ENCODE results near the gene GLIS1.

GLIS1 gene

DNA sequence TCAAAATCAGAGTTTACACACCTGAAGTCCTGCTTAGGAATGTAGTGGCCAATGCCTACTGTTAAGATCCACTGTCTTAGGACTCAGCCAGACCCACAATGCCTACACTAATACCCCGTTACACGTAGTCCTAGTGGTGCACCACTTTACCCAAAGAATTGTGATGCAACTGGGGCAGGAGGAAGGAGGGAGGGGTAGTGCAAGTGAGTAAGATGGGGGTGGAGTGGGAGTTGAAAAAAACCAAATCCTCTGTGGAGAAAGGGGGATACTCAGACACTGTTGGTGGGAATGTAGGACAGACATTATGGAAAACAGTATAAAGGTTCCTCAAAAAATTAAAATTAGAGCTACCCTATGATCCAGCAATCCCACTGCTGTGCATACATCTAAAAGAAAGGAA lies 19.5 kb downstream of the GLIS1 start:
- no peak for DNase-seq (ENCODE audit: low read depth in 2 of 2, low spot score in 1 of 2)

DNA sequence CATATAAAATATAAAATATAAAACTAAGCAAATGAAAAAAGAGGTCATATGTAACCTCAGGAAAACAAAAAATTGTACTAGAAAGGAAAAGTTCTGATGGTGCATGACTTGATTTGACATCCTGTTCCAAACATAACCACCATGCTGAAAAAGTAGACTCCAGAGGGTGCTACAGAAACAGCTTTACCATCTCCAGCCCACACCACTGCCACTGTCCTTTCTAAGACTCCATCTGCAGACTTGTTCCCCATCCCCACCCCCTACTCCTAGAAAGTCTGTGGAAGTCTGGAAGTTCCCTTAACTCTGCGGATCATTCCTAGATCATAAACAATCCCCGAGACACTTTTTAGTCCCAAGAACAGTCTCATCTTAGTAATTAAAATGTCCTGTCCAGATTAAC lies 20.5 kb downstream of the GLIS1 start:
- no peak for DNase-seq (ENCODE audit: low read depth in 2 of 2, low spot score in 1 of 2)

DNA sequence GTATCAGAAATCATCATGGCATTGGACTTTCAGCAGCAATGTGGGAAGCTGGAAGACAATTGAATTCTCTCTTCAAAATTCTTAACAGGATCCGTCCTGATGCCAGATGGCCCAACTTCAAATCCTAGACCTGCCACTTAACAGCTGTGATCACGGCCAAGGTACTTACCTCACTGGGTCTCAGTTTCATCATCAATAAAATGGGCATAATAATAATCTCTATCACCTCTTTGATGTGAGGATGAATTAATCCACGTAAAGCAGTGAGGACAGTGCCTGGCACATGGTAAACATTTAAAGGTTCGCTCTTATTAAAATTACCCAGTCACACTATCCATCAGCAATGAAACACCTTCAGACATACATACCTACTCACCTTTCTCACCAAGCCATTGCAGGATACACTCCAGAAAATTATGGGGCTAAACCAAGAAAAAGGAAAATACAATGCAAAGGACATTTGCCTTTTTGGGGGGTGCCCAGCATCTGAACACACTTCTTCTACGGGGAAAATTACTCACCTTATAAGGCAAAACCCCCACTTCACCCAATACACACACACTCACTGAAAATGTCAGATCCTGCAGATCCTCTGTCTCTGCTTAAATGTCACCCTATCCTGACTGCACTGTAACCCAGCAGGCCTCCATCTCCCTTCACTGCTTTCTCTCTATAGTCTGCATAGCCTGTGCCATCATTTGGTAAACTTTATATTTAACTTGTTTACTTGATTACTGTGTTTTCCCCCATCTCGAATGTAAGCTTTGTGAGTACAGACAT lies 21.7 kb downstream of the GLIS1 start:
- no peak for DNase-seq (ENCODE audit: low read depth in 2 of 2, low spot score in 1 of 2)

DNA sequence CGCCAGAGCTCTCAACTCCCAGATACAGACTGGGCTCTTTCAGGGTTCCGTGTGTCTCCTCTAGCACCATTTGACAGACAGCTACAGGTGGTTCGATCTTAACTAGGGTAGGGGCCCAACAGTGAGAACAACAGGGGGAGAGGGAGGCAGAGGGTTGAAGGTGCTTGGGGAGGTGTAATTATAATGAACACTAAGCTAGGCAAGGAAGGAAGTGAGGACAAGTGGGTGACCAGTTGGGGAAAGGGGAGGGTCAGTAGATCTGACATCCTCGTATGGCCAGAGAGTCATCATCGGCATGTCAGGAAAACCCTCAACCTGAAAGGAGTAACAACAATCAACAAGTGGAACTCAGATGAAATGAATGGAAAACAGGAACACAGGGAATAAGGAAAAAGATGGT lies 22.8 kb downstream of the GLIS1 start:
- DNase-seq (ENCODE audit: low read depth in 2 of 2, low spot score in 1 of 2) = no peak

DNA sequence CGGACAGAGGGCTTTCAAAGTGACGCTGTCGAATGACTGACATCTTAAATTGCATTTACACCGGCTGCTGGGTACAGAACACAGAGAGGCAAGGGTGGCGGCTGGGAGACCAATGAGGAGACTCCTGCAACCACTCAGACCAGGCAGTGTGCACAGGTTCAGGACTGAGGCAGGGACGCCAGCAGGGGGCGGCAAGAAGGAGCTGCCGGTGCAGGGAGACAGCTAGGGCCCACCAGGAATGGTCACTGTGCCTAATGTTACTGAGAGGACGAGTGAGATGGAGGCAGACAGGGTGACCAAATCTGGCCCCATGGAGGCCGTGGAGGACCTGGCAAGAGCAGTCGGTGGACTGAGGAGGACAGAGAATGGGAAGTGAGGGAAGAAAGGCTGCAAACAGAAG lies 23.5 kb downstream of the GLIS1 start:
- no peak for DNase-seq (ENCODE audit: low read depth in 2 of 2, low spot score in 1 of 2)

DNA sequence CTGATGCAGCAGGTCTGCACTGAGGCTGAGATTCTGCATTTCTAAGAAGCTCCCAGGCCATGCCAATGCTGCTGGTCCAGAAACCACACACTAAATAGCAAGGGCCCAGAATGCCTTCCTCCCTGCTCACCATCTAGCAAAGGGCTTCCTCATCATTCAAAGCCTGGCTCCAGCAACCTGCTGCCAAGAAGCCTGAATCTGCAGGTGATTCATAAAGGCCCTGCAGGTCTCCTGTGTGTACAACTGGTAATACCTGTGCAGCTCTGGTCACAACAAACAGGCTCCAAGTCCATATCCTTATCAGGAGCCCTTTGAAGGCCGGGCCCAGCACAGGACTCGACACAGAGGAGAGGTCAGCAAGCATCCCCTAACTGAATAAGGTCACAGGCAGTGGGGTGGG lies 26.7 kb downstream of the GLIS1 start:
- DNase-seq (ENCODE audit: low read depth in 2 of 2, low spot score in 1 of 2) = no peak

DNA sequence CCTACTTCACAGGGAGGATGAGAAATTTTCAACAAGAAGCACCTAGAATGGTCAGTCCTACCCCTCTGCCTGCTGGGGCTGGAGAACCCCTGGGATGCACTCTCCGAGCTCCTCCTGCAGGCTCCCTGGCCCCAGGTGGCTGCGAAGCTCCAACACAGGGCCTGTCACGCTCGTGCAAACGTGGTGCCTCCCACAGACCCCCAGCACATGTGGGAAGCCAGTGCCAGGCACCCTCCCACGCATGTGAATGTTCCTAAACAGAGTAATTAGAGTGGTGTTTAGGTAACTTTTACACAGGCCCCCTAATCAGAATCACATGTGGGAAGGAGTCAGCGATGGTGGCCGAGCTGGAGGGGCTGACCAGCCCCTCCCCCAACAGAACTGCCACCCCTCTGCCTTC lies 28.4 kb downstream of the GLIS1 start:
- DNase-seq (ENCODE audit: low read depth in 2 of 2, low spot score in 1 of 2) = no peak

DNA sequence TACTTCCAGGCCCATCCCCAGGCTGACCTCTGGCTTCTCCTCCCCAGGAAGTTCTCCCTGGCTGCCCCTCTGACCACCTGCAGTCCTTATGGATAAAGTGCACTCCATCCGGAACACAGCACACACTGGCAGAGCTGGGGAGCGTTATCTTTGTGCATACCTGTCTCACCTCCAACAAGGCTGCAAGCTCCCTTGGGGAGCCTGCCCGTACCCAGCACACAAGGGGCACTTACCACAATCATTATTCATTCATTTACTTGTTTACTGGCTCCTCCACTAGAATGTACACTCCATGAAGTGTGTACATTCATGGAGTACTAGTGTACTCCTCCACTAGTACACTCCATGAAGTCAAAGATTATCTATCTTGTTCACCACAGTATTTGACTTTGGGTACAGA lies 30.3 kb downstream of the GLIS1 start:
- no peak for DNase-seq (ENCODE audit: low read depth in 2 of 2, low spot score in 1 of 2)

DNA sequence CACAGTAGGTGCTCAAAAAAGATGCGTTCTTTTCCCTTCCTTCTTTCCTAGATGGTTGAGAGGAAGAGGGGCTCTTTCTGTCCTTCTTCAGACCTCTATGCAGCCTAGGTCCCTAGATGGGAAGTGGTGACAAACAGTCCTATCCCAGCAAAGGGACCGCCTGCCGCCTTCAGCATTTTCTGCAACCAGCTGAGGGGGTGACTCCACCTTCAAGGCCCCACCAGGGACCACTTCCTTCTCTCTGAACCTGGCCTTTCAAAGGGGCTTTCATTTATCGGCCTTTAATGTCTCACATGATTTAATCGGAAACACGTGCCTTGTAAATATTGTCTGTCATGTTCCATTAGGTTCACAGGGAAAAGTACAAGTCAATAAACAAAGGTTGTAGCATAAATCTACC lies 32.6 kb downstream of the GLIS1 start:
- no peak for DNase-seq (ENCODE audit: low read depth in 2 of 2, low spot score in 1 of 2)

DNA sequence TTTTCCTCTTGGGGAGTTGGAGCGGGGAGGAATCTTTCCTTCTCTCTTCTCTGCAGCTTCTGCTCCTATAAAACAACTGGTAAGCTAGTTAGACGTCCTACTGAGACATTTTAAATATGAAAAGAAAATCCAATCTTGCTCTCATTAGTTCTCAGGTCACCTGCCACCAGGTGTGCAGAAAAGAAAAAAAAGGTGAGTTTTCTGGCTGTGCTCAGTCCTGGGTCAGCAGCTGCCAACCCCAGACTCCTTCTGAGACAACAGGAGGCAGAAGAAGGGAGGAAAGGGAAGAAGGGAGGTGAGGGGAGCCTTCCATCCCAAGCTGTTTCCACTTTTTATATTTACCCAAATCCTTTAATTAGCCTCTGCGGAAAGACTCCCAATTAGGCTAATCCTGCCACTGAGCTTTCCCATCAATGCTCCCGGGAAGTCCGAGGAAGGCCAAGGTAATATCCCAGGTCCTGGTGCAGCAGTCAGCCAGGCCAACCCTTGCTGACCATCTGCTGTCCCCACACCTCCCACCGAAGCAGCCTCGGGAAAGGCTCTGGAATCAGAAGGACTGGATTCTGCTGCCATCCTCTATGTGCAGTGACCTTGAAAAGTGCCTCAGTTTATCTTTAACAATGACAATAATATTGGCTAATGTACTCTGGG lies 33.4 kb downstream of the GLIS1 start:
- DNase-seq (ENCODE audit: low read depth in 2 of 2, low spot score in 1 of 2) = no peak

DNA sequence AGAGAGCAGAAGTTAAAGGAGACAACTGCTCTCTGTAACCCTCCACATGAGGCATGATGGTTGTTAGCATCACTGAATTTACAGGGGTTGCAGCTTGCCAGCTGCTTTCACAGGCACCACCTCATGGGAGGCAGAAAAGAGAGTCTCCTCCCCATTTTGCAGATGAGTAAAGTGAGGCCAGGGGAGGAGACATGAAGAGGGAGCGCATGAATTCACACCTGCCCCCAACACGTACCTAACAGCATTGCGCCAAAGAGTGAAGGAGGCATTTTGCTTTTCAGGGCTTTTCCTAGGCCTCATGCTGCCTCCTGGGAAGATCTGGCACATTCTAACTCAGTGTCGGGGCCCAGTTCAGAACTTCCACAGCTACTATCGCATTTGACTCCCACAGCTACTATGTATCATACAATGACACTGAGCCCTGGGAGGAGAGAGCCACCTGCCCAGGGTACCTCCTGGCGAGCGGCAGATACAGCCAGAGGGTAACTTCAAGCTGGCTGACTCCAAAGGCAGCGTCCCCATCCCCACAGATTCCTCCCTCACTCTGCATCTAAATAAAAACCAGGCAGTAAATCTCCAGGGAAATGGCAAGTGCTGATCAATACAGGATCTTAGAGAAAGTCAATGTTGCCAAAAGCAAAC lies 34.0 kb downstream of the GLIS1 start:
- no peak for DNase-seq (ENCODE audit: low read depth in 2 of 2, low spot score in 1 of 2)

DNA sequence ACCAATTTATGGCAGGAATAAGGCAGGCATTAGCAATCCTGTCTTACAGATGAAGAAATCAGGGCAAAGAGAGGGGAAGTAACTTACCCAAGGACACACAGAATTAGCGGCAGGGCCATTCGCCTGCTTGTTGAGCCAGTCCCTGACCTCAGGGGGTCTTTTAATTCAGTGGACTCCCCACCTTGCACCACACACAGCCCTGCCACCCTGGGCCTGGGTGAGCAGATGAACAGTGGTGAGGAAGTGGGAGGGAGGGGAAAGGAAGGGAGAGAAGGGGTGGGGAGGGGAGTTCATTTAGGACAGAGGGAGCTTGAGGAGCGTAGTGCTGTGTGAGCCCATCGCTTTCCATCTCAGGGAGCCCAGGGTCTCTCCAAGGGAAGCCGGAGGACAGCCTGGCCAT lies 34.7 kb downstream of the GLIS1 start:
- DNase-seq (ENCODE audit: low read depth in 2 of 2, low spot score in 1 of 2) = no peak

DNA sequence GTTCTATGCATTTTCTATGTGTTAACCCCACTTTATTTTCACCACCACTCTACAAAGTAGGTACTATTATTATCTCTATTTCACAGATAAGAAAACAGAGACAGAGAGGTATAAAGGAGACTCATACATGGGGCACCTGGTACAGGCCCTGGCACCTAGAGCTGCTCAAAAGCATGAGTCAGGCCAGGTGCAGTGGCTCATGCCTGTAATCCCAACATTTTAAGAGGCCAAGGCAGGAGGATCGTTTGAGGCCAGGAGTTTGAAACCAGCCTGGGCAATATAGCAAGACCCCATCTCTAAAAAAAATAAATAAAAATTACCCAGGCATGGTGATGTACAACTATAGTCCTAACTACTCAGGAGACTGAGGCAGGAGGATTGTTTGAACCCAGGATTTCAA lies 35.8 kb downstream of the GLIS1 start:
- no peak for DNase-seq (ENCODE audit: low read depth in 2 of 2, low spot score in 1 of 2)

DNA sequence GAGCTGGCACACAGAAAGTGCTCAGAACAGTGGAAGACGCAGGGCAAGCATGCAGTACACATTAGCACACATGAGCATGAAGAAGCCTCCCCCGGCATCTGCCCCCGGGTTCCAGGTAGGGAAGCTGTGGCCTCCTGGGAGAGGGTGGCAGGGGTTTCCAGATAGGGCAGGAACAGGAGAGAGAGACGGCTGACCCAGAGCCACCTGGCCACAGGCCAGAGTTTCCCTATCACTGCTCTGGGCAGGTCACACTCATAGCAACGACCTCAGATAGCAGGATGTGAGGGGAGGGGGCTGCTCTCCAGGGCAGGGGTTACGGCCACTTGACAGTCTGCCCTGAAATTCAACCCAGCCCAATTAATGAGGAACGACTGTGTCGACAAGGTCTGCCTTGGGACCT lies 36.6 kb downstream of the GLIS1 start:
- no peak for DNase-seq (ENCODE audit: low read depth in 2 of 2, low spot score in 1 of 2)

DNA sequence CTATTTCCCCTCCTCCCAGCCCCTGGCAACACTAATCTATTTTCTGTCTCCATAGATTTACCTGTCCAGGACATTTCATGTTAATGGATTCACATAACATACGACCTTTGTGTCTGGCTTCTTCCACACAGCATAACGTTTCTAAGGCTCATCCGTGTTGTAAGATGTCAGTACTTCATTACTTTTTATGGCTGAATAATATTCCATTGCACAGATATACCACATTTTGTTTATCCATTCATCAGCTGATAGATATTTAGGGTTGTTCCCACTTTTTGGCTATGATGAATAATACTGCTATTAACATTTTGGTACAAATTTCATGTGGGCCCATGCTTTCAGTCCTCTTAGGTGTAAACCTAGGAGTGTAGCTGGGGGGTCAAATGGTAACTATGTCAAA lies 38.2 kb downstream of the GLIS1 start:
- no peak for DNase-seq (ENCODE audit: low read depth in 2 of 2, low spot score in 1 of 2)

DNA sequence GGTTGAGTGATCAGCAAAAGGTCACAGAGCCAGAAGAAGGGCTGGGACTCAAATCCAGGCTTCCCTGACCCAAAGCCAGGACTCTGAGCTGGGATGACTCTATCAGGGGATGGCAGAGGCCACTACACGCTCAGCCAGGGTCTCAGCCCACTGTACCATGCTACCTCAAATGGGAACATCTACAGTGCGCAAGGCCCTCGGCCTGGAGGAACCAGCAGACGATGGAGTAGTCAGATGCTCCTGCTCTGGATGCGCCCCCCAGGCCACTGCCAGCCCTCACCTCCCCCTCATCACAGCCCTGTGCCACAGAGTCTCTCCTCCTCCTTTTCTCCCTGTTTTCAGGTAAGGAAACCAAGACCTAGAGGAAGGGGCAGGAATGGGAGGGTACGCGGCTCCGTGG lies 39.0 kb downstream of the GLIS1 start:
- DNase-seq (ENCODE audit: low read depth in 2 of 2, low spot score in 1 of 2) = no peak

DNA sequence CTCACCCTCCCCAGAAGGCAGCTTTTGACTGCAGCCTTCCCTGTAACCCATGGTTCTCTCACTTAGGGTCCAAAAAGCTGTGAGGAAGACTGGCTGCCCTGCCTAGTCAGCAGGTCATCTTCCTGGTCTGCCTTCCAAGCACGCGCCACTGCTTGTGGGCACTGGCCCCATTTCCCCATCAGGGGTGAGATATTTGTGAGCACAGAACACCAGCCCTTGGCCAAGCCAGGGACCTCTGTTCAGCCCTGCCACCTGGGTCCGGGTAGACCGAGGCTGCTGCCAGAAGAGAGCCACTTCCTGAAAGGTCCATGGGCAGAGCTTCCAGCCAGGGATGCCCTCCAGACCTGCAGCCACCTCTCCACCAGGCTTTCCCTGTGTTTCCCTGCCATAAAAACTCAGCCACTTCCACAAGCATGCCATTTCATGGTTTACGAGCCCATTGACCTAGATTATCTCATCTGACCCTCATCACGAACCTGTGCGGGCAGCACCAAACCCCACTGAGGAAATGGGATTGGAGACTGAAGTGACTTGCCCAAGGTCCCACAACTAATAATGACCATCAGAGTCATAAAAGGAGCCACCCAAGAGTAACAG lies 40.5 kb downstream of the GLIS1 start:
- no peak for DNase-seq (ENCODE audit: low read depth in 2 of 2, low spot score in 1 of 2)

DNA sequence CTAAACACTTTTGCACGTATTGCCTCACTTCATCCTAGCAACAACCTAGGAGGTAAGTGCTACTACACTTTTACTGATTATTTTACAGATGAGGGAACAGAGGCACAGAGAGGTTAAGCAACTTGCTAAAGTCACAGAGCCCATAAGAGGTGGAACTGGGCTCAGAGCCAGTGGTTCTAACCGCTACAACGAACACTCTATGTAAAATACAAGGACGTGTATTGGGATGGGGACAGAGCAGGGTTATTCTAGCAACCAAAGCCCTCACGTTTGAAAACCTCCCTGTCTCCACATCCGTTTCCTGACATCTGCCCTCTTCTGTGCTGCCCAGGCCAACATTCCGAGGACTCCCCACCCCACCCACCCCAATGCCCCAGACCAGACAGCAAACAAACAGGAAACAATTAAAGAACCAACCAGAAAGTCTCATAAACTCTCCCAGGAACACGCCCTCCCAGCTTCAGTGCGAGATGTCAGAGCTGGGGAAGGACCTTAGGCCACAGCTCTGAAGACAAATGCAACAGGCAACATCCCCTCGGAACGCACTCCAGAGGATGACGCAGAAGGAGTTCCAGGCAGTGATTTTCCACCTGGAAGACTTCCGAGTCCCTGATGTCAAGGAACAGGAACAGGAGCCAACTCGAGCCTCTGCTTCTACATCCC lies 41.1 kb downstream of the GLIS1 start:
- no peak for DNase-seq (ENCODE audit: low read depth in 2 of 2, low spot score in 1 of 2)

DNA sequence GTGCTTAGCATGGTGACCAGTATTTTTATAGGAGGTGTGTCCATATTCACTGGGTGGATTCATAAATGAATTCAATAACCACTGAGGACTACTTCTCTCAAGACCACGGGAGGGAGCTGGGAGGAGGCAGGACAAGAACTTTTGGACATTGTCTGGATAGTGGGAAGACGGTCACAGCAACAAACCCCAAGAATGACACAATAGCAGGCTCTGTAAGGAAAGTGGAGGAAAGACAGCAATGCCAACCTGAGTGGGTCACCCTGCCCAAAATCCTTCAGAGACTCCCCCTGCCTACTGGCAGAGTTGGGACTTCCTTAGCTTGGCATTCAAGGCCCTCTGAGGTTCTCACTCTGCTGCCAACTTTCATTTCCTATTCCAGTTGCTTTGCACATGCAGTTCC lies 42.0 kb downstream of the GLIS1 start:
- DNase-seq (ENCODE audit: low read depth in 2 of 2, low spot score in 1 of 2) = no peak

DNA sequence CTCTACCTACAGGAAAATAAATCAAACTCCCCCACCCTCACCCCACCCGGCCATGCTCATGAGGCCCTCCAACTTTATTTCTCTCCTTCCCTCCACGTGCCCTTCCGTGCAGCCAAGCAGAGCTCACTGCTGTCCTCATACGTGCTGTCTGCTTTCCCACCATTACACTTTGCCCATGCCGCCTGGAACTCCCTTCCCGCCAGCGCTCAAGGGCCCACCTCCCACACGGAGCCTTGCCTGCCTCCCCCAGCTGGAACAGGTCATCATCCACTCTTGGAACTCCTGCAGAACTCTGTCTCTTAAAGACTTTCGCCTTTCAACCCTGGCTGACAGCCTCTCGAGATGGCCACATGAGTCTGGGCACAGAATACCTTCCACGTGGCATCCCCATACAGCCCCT lies 42.4 kb downstream of the GLIS1 start:
- DNase-seq (ENCODE audit: low read depth in 2 of 2, low spot score in 1 of 2) = no peak

DNA sequence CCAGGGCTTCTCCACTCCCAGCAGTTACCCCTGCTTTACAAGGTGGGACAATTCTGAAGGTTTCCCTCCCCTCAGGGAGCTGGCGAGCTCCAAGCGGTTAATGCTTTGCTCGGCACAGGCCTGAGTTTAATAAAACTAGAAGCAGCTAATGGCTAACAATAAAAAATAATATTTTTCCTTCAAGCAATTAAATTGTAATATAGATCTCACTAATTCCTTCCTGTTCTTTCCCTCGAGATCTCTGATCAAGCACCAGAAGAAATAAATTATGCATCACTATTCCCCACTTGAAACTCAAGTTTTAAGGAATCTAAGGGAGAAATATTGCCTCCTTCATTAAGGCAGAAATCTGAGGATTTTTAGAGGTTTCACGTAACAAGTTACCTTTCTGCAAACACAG lies 42.9 kb downstream of the GLIS1 start:
- DNase-seq (ENCODE audit: low read depth in 2 of 2, low spot score in 1 of 2) = no peak

DNA sequence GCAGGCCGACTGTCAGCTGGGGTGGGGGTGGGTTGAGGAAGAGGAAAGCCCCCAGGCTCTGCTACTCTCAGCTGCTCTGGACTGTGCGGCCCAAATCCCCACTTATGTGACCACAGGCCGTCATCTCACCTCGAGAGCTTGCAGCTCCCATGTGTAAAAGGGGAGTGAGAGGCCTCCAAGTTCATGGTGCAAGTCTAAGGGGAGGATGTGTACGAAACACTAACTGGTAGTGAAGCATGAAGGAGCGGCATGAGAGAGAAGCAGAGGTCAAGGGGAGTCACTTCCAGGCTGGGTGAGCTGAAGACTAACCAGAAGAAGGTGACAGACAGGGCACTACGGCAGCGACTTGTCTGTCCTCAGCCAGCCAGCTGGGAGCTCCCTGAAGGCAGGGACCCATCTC lies 43.8 kb downstream of the GLIS1 start:
- no peak for DNase-seq (ENCODE audit: low read depth in 2 of 2, low spot score in 1 of 2)

Data from stimulated activated CD8-positive, alpha-beta memory T cell treated with anti-CD3 and anti-CD28 coated beads, Interleukin-4, amount 100 ng/mL, for 1 hour (primary cell).